Measurements from ENCODE around the gene CCDC86.
"Not testable (repeated sequence)": the region's sequence is repeated elsewhere in the genome, so short reads cannot be mapped to it uniquely, and the experiment has no call there.

CCDC86 gene

GRCh38 chr11:60816590-60817157 lies 25.2 kb upstream of the CCDC86 start:
- DNase-seq (ENCODE audit: low read depth) = no peak
- H3K4me3 ChIP-seq (ENCODE audit: low read depth, low read length) = no peak overlapping the region
- TF ChIP-seq CTCF (IDR thresholded peaks at IDR 0.05; ENCODE audit: insufficient read depth, low read depth, low read length, missing control alignments) = no peak

GRCh38 chr11:60818057-60818456 lies 23.9 kb upstream of the CCDC86 start:
- TF ChIP-seq CTCF (IDR thresholded peaks at IDR 0.05; ENCODE audit: insufficient read depth, low read depth, low read length, missing control alignments) = no peak

GRCh38 chr11:60821827-60822599 lies 19.9 kb upstream of the CCDC86 start:
- H3K4me3 ChIP-seq (ENCODE audit: low read depth, low read length) = no peak overlapping the region
- no peak for TF ChIP-seq CTCF (IDR thresholded peaks at IDR 0.05; ENCODE audit: insufficient read depth, low read depth, low read length, missing control alignments)
- peak; percentile 45 for DNase-seq (ENCODE audit: low read depth)

More at GRCh38 chr11:60818057-60818456, 23.9 kb upstream of the CCDC86 start:
- no peak overlapping the region for H3K4me3 ChIP-seq (ENCODE audit: low read depth, low read length)
- DNase-seq (ENCODE audit: low read depth) = no peak

- DNase-seq (ENCODE audit: low read depth); H3K4me3 ChIP-seq (ENCODE audit: low read depth, low read length): not testable (repeated sequence)
Observed at GRCh38 chr11:60823745-60824306, 18.1 kb upstream of the CCDC86 start.

- H3K4me3 ChIP-seq (ENCODE audit: low read depth, low read length) = no peak overlapping the region
- no peak for DNase-seq (ENCODE audit: low read depth)
- TF ChIP-seq CTCF (IDR thresholded peaks at IDR 0.05; ENCODE audit: insufficient read depth, low read depth, low read length, missing control alignments) = no peak
Observed at GRCh38 chr11:60825118-60825517, 16.8 kb upstream of the CCDC86 start.

- no peak for TF ChIP-seq CTCF (IDR thresholded peaks at IDR 0.05; ENCODE audit: insufficient read depth, low read depth, low read length, missing control alignments)
- no peak for DNase-seq (ENCODE audit: low read depth)
Observed at GRCh38 chr11:60825790-60826189, 16.1 kb upstream of the CCDC86 start.

GRCh38 chr11:60830478-60831142 lies 11.3 kb upstream of the CCDC86 start:
- DNase-seq (ENCODE audit: low read depth) = no peak
- TF ChIP-seq CTCF (IDR thresholded peaks at IDR 0.05; ENCODE audit: insufficient read depth, low read depth, low read length, missing control alignments) = no peak
- no peak overlapping the region for H3K4me3 ChIP-seq (ENCODE audit: low read depth, low read length)

More at GRCh38 chr11:60825790-60826189, 16.1 kb upstream of the CCDC86 start:
- no peak overlapping the region for H3K4me3 ChIP-seq (ENCODE audit: low read depth, low read length)

Data from GM12865 (cell line).